GM21825 (cell line): ENCODE data around the gene PHLDA2.

Experiments
- ATAC-seq: cut with Tn5 transposase; IDR thresholded peaks from one replicate; pipeline ENCODE4 v1.9.1; 2021; ENCODE audit warnings: mild to moderate bottlenecking, moderate library complexity; ENCODE audit not compliant: unreplicated experiment

Gene PHLDA2

DNA sequence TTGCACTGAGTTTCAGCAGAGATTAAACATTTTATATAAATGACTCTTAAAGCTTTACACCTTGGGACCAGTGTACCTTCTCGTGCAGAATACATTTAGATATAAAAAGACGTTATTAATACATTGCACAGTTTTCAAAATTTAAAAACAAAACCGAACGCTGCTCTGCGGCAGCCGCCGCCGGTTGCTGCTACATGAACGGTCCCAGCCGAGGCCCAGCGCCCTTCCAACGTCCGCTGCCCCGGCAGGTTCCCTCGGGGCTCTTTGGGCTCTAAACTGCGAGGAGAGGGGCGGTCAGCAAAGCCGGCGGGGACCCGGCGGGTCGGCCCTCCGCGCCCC is 45.6 kb downstream of the PHLDA2 start:
- no peak for ATAC-seq

- no peak for ATAC-seq
Measured at GRCh38 chr11:2882396-2883110, 46.7 kb downstream of the PHLDA2 start.

DNA sequence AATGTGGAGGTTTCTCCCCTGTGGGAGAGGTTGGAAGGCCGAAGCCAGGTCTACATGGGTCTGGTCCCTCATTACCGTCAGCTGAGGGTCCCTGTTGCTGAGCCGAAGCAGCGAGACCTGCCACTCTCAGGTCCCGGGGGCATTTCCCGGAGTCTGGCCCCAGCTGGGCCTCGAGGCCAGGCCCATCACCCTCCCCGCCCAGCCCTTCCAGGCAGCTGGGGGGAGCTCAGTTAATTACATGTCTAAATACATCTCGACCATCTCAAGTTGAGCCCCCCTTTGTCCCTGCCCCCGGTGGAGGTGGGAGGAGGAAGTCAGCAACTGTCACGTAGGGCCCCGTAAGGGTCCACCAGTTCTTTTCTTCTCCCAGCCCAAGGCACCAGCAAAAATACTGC is 47.2 kb downstream of the PHLDA2 start:
- no peak for ATAC-seq

DNA sequence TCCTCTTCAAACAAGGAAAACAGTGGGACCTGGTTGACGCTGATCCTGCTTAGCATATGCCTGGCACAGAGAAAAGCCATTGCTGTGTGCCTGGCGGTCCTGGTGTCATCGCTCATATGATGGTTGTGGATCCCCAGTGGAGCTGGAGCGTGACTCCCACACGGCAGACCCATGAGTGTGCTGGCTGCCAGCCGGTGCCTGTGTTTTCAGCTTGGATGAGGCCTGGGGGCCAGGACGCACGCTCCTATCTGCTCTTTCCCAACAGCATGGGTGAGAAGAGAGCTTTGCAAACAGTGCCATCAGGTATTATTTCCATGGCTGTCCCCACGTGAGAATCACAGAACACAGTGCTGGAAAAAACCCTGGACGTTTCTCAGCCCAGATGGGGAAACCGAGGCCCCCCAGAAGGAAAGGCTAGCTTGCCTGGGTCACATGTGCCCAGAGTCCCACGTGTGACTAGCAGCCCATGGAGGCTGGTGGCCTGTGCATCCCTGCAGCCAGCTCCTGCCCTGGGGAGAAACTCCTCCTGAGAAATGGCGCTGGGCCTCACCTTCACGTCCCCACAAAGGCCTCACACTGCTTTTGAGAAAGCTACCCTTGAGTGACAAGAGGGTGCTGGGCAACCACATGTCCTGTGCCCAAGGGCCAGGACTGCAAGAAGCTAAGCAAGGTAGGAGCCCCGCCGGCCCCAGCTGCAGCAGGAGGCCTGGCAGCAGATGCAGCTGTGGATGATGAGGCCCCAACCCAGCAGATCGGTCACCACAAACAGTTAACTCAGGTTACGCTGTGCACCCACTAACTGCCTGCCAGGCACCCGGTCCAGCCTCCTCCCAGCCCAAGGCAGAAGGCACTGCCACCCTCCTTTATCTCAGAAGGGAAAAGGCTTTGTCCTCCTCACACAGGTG is 47.9 kb downstream of the PHLDA2 start:
- ATAC-seq = no peak

GRCh38 chr11:2880646-2881045 is 48.6 kb downstream of the PHLDA2 start:
- no peak for ATAC-seq

- no peak for ATAC-seq
Measured at GRCh38 chr11:2878782-2879181, 50.4 kb downstream of the PHLDA2 start.
